Measurements from ENCODE around the gene GBE1. TPM values are rescaled to one million over a fixed set of nuclear protein-coding genes. Genes with fewer than 3 reads are reported as not detected.

Gene GBE1
- polyA plus RNA-seq, 1 donor (not counting 4 experiments of a cell fraction or from before 2014, with no cell fraction given): 30.2 TPM

GRCh38 chr3:81743096-81744025 lies 18.1 kb downstream of the GBE1 start:
- no peaks in the 10 kb centered on the region for H3K9me1 ChIP-seq (ENCODE audit: control insufficient read depth, extremely low read depth, insufficient read depth, low read length)
- peak overlapping the region; percentile 56 for H3K9ac ChIP-seq (ENCODE audit: control insufficient read depth, extremely low read depth, insufficient read depth, low read length)
- FAIRE-seq (peak; percentile 67), DNase-seq (ENCODE audit: low read depth, low spot score) (peak; percentile 61)
- H3K79me2 ChIP-seq (ENCODE audit: control insufficient read depth, insufficient read depth, low read length): peaks cover 4% of the 10 kb centered on the region
- no peaks in the 10 kb centered on the region for H3K36me3 ChIP-seq (ENCODE audit: control insufficient read depth in 2 of 2, extremely low read depth in 1 of 2, insufficient read depth in 2 of 2, low read length in 2 of 2)
- H2AFZ ChIP-seq (ENCODE audit: control insufficient read depth, low read length): peak overlapping the region; percentile 51
- dilution Hi-C loops (cut with MboI; ENCODE audit: extremely low pct_ligation_motif_present, low sequenced_read_pairs): no loop called here
- TF ChIP-seq EZH2 (IDR thresholded peaks at IDR 0.05; ENCODE audit: low read length) (no peak), CTCF (optimal IDR thresholded peaks at IDR 0.05 in 1 of 3, IDR thresholded peaks at IDR 0.05 in 1 of 3, conservative IDR thresholded peaks at IDR 0.05 in 1 of 3; ENCODE audit: extremely low read depth in 1 of 3, insufficient read depth in 2 of 3, low read length in 3 of 3) (no peak)
- no peaks in the 10 kb centered on the region for H3K27me3 ChIP-seq (ENCODE audit: control insufficient read depth, extremely low read depth, insufficient read depth, low read length)
- H3K4me3 ChIP-seq (ENCODE audit: control insufficient read depth in 2 of 3, extremely low read depth in 1 of 3, insufficient read depth in 2 of 3, low read depth in 1 of 3, low read length in 3 of 3): peak overlapping the region in 2 of 3 experiments; percentile 35 to 42
- peak overlapping the region; percentile 93 for H3K27ac ChIP-seq (ENCODE audit: control insufficient read depth, insufficient read depth, low read length)
- peak overlapping the region; percentile 78 for H3K4me2 ChIP-seq (ENCODE audit: control insufficient read depth, extremely low read depth, insufficient read depth, low read depth, low read length)
- H3K9me3 ChIP-seq (ENCODE audit: control insufficient read depth, low read depth, low read length): no peaks in the 10 kb centered on the region
- H3K4me1 ChIP-seq (ENCODE audit: control insufficient read depth, extremely low read depth, insufficient read depth, low read length): peaks cover 35% of the 10 kb centered on the region
- no peaks in the 10 kb centered on the region for H4K20me1 ChIP-seq (ENCODE audit: control insufficient read depth, extremely low read depth, insufficient read depth, low read length)

GRCh38 chr3:81742581-81742980 lies 18.9 kb downstream of the GBE1 start:
- dilution Hi-C loops (cut with MboI; ENCODE audit: extremely low pct_ligation_motif_present, low sequenced_read_pairs): no loop called here
- Histone ChIP-seq H3K36me3 (ENCODE audit: control insufficient read depth in 2 of 2, extremely low read depth in 1 of 2, insufficient read depth in 2 of 2, low read length in 2 of 2) (no peaks in the 10 kb centered on the region), H3K27ac (ENCODE audit: control insufficient read depth, insufficient read depth, low read length) (peak overlapping the region; percentile 93), H3K9me1 (ENCODE audit: control insufficient read depth, extremely low read depth, insufficient read depth, low read length) (no peaks in the 10 kb centered on the region), H3K79me2 (ENCODE audit: control insufficient read depth, insufficient read depth, low read length) (peaks cover 4% of the 10 kb centered on the region), H3K4me3 (ENCODE audit: control insufficient read depth in 2 of 3, extremely low read depth in 1 of 3, insufficient read depth in 2 of 3, low read depth in 1 of 3, low read length in 3 of 3) (peak overlapping the region in 2 of 3 experiments; percentile 29 to 42), H4K20me1 (ENCODE audit: control insufficient read depth, extremely low read depth, insufficient read depth, low read length) (no peaks in the 10 kb centered on the region), H3K9me3 (ENCODE audit: control insufficient read depth, low read depth, low read length) (no peaks in the 10 kb centered on the region), H3K27me3 (ENCODE audit: control insufficient read depth, extremely low read depth, insufficient read depth, low read length) (no peaks in the 10 kb centered on the region), H3K4me1 (ENCODE audit: control insufficient read depth, extremely low read depth, insufficient read depth, low read length) (peaks cover 35% of the 10 kb centered on the region), H3K4me2 (ENCODE audit: control insufficient read depth, extremely low read depth, insufficient read depth, low read depth, low read length) (peak overlapping the region; percentile 78), H2AFZ (ENCODE audit: control insufficient read depth, low read length) (peak overlapping the region; percentile 40), H3K9ac (ENCODE audit: control insufficient read depth, extremely low read depth, insufficient read depth, low read length) (peak overlapping the region; percentile 56)
- DNase-seq (ENCODE audit: low read depth, low spot score): no peak
- FAIRE-seq: peak; percentile 44
- TF ChIP-seq EZH2 (IDR thresholded peaks at IDR 0.05; ENCODE audit: low read length): no peak
- TF ChIP-seq CTCF (optimal IDR thresholded peaks at IDR 0.05 in 1 of 3, IDR thresholded peaks at IDR 0.05 in 1 of 3, conservative IDR thresholded peaks at IDR 0.05 in 1 of 3; ENCODE audit: extremely low read depth in 1 of 3, insufficient read depth in 2 of 3, low read length in 3 of 3): no peak

Measured in keratinocyte (primary cell).